ENCODE measurements around the gene CDH15. TPM values are rescaled to one million over a fixed set of nuclear protein-coding genes. Genes with fewer than 3 reads are reported as not detected.

CDH15 gene
- total RNA-seq, 1 experiment from 2014 or later, result 3.8 TPM

GRCh38 chr16:89169778-89170177, 1.8 kb upstream of the CDH15 start:
- intact Hi-C loops (cut with micrococcal nuclease), result loop anchor here (2.0 to 5.0 kb wide), 4 partner anchors 31 to 357 kb away; partner anchors contain the start of genes SLC22A31 and ZNF778
- no peak overlapping the region for H3K9ac ChIP-seq (ENCODE audit: low read length)
- ChIA-PET CTCF (no interaction called here), POLR2A (no interaction called here), RAD21 (ENCODE audit: low non-redundant PET in 1 of 2, low total read pairs in 2 of 2, uncharacterized antibody in 2 of 2, unreplicated experiment in 2 of 2) (interaction anchor here in 1 of 2 experiments (0.5 kb wide), 1 partner anchor 33 kb away, joined by 3 read pairs; no protein-coding TSS in a partner anchor)
- DNase-seq (ENCODE audit: low read depth, low spot score) (no peak), ATAC-seq (no peak)
- peak overlapping the region; percentile 3; the same call in 1 of the 2 replicates for H3K27ac ChIP-seq (ENCODE audit: low read depth, low read length)
- peaks cover 24 to 40% of the 10 kb centered on the region in 2 experiments for H3K4me1 ChIP-seq (ENCODE audit: control insufficient read depth in 1 of 2, insufficient read depth in 2 of 2, low read length in 2 of 2)
- no peaks in the 10 kb centered on the region for H3K36me3 ChIP-seq (ENCODE audit: control insufficient read depth in 1 of 2, insufficient read depth in 2 of 2, low read length in 2 of 2)
- H3K79me2 ChIP-seq (ENCODE audit: insufficient read depth, low read length), result no peaks in the 10 kb centered on the region
- H3K4me2 ChIP-seq (ENCODE audit: low read length), result no peak overlapping the region
- H4K20me1 ChIP-seq (ENCODE audit: insufficient read depth), result no peaks in the 10 kb centered on the region
- BruUV-seq (replicated peaks), result no TSS peak
- H3K4me3 ChIP-seq (replicated peaks in 1 of 2; ENCODE audit: low read depth in 1 of 2, low read length in 2 of 2), result no peak overlapping the region
- no peaks in the 10 kb centered on the region for H3K9me3 ChIP-seq (ENCODE audit: control insufficient read depth in 1 of 2, insufficient read depth in 1 of 2, low read depth in 1 of 2, low read length in 2 of 2)
- no peak for TF ChIP-seq SIN3A (IDR thresholded peaks at IDR 0.05; ENCODE audit: low read depth)
- no peak for TF ChIP-seq CTCF (IDR thresholded peaks at IDR 0.05 in 2 of 3, conservative IDR thresholded peaks at IDR 0.05 in 1 of 3; ENCODE audit: borderline replicate concordance in 1 of 3, insufficient read depth in 1 of 3, low read depth in 2 of 3, low read length in 2 of 3)
- no peak for TF ChIP-seq REST (IDR thresholded peaks at IDR 0.05; ENCODE audit: low read depth)
- no peak for TF ChIP-seq POLR2A (IDR thresholded peaks at IDR 0.05; ENCODE audit: borderline replicate concordance, extremely low read depth, insufficient read depth, insufficient read length)
- no peak for TF ChIP-seq TCF7L2 (IDR thresholded peaks at IDR 0.05; ENCODE audit: borderline replicate concordance, extremely low read depth, insufficient read depth, insufficient read length)
- TF ChIP-seq CBX3 (IDR thresholded peaks at IDR 0.05; ENCODE audit: low read depth), result no peak
- no peaks in the 10 kb centered on the region for H3K9me2 ChIP-seq (ENCODE audit: insufficient read depth)
- no peaks in the 10 kb centered on the region for H3K27me3 ChIP-seq (ENCODE audit: insufficient read depth, low read length)
- H2AFZ ChIP-seq (ENCODE audit: low read depth, low read length, poor library complexity, severe bottlenecking), result no peak overlapping the region

All from HCT116 (cell line).